Measurements from ENCODE around the gene RFPL1.
"Not testable (repeated sequence)": the region's sequence is repeated elsewhere in the genome, so short reads cannot be mapped to it uniquely, and the experiment has no call there.

RFPL1 gene
- total RNA-seq, result 0 to 0.99 (median 0) reads per million in 17 experiments

DNA sequence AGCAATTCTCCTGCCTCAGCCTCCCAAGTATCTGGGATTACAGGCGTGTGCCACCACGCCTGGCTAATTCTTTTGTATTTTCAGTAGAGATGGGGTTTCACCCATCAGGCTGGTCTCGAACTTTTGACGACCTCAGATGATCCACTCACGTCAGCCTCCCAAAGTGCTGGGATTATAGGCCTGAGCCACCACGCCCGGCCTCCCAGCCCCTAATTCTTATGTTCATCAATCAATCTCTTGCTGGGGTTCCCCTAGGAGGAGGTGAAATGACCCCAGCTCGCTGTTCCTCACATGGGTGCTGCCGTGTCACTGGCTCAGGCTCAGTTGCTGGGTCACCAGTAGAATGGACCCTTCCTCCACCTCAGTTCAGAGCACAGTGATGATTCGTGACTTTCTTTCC lies at the start of gene RFPL1:
Gene RFPL1 (plus strand): TSS at position 301 of the 400 bp plus-strand sequence.
- DNase-seq, result not testable (repeated sequence)

DNA sequence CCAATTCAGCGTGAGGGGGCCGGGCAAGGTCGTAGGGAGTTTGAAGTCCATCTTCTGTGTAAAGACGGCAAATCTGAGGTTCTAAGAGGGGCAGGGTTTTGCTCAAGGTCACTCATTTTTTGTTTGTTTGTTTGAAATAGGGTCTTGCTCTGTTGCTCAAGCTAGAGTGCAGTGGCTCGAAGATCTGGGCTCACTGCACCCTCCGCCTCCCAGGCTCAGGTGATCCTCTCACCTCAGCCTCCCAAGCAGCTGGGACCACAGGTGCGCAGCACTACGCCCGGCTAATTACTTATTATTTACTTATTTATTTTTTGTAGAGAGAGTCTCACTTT lies 49.7 kb upstream of the RFPL1 start:
- no peak for DNase-seq

DNA sequence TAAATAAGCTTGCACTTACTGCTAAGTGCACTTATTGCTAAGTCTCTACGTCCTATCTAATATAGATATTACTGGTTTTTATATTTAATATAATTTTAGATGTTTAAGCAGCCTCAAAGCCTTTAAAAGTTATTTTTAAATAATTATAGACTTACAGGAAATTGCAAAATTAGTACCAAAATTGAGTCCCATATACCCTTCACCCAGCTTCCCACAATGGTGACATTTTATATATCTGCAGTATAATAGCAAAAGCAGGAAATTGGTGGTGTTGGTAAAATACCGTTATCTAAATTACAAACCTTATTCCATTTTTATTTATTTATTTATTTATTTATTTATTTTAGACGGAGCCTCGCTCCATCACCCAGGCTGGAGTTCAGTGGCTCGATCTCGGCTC lies 48.1 kb upstream of the RFPL1 start:
- no peak for DNase-seq

DNA sequence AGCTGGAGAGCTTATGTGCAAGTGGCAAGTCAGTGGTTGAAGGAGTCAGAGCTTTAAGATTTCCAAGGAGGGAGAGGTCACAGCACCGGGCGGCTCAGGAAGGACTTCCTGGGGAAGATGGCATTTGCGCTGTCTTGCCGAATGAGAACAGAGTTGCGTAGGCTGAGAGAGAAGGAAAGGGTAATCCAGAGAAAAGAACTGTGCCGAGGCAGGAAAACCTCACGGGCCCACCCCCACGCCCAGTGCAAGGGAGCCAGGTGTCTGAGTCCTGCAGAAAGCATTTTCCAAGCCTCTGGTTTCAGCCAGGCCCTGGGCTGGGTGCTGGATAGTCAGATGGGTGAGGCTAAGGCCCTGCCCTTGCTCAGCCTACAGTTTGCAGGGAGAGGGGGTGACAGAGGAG lies 46.8 kb upstream of the RFPL1 start:
- DNase-seq, result no peak

DNA sequence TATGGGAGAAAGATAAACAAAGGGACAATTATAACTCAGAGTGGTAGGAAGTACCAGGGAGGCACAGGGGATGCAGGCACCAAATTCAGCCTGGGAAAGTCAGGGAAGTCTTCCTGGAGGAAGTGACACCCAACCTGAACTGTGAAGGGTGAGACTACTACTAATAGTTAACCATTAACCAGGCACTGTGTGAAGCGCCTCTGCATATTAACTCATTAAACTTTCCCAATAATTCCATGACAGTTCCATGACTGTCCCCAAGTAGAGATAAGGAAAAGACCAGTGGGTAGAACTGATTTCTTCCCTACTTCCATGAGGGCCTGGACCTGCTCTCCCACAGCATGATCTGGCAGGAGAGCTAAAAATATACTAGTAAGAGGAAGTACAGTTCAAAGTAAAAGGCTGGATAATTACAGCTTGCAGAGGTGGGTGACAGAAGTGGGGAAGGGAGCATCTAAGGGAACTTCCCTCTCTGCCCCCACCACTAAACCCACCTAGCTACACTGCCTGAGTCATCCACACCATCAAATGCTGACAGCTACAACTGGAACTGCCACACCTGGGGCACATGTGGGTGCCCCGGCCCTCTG lies 45.3 kb upstream of the RFPL1 start:
- peak in 3 of 4 experiments; percentile 43 to 66 (median 52) for DNase-seq

DNA sequence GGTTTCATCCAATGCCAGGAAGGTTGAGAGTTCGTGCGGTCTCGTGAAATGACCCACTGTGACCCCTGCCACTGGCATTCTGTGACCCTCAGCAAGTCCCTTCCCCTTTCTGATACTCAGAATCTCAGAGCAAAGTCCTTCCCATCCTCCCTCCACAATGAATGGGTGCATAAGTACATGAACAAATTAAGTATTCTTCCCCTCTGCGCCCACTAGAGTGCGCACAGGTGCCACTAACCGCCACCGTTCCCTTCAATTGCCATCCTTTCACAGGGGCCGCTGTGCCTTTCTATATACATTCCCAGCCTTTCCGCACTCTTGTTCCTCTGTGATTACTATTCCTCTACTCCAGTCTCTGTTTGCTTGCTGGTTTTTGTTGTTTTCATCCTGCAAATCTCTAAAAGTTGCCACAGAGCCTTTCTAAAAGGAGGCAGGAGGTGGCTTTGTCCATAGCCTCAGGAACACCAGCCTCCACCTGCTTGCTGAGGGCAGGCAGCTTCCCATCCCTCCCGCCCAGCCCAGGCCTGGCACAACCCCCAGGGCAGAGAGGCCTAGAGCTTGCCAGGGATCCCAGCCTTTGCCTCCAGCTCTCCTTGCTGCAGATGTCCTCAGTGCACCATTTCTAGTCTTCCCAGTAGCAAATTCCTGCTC lies 43.3 kb upstream of the RFPL1 start:
- DNase-seq, result peak; percentile 85 to 89 (median 86)

DNA sequence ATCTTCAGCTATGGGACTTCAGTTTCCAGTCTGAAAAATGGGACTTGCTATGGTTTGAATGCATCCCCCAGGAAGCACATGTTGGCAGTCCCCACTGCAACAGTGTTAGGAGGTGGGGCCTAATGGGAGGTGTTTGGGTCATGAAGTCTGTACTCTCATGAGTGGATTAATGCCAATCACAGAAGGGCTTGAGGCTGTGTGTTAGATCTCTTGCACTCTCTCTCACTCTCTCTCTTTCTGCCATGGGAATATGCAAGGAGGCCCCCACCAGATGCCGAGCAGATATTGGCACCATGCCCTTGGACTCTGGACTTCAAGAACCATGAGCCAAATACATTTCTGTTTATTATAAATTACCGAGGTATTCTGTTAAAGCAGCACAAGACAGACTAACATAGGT lies 42.3 kb upstream of the RFPL1 start:
- no peak for DNase-seq

DNA sequence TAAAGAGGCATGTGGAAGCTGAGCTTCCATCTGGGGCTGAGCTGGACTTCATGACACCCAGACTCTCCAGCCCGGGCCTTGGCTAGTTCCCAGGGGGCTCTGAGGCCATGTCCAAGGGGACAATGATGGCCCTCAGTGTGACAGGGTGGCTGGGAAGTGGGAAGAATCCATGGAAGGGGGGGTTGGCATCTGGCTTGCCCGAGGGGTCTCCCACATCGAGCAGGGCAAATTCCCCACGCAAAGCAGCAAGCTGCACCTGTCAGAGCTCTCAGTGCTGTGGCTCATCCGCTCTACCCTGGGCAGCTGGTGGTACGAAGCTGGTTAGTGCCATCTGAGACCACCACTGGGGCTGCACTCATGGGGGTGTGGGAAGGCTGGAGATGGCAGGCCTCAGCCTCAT lies 40.6 kb upstream of the RFPL1 start:
- DNase-seq, result no peak

DNA sequence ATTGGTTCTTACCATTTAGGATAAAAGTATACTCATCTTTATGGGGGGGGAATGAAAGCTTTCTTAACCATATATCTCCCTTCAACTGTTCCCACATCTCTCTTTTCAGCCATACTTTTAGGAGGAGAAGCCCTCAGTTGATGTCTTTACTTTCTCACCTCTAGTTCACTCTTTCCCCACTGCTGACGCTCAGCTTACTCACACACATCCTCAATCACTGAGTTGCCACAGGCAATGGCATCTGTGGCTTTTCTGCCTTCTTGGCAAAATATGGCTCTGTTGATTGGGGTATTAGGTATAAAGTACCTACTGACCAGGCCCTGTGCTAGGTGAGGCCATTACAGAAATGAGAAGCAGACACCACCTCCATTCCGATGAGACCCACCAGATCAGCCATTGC lies 37.8 kb upstream of the RFPL1 start:
- DNase-seq, result no peak

DNA sequence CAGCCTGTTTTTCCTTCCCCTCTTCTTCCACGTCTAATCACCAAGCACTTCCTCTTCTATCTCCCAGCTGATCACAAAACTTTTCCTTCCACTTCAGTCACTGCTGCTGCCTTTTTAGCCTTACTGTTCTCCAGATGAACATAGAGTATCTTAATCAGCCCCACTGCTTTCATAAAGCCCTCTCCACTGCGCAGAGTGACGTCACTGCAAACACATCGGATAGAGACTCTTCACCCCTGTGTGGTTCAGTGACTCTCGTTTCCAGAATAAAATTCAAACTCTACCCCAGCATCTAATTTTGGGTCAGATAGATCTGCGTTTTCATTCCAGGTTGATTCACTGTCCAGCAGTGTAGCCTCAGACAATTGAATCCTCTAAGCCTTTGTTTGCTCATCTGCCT lies 36.8 kb upstream of the RFPL1 start:
- DNase-seq, result not testable (repeated sequence)

DNA sequence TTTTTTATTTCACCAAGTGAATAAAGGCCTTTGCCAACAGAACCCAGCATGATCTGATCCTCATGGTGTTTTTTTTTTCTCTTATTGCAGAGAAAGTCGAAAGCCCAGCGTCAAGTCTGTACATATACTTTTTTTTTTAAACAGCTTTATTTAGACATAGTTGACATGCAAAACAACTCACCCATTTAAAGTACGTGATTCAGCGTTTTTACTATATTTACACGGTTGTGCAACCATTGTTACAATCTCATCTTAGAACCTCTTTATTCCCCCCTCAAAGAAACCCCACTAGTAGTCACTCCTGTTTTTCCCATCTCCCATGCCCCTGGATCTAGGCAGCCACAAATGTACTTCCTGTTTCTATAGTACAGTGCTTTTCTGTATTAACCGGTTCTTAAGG lies 29.4 kb upstream of the RFPL1 start:
- peak in 2 of 4 experiments; percentile 30 to 35 for DNase-seq

DNA sequence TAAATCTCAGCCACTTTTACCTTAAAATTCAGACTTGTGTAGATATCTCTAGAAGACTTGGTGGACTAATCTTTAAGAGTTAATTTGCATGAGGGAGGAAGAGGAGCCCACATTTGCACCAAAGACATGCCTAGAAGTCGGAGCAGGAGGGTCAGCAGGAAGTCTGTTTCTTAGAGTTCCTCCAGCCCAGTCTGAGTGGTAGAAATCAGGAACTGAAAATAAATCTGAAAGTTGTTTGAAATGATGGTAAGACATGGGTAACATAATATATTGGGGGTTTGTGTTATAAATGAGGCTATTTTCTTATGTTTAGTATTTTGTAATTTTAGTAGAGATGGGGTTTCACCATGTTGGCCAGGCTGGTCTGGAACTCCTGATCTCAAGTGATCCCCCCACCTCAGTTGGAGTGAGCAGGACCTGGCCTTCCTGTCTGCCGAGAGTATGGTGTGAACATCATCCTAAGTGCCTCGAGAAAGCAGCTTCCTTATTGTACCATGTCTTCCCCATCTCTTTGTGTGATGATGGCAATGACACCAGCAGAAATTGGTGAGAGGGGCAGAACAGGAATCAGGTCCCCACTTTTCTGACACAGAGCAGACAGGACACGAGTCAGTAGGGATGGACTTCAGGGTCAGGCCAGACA lies 26.7 kb upstream of the RFPL1 start:
- DNase-seq, result peak in 3 of 4 experiments; percentile 39 to 54 (median 41)

DNA sequence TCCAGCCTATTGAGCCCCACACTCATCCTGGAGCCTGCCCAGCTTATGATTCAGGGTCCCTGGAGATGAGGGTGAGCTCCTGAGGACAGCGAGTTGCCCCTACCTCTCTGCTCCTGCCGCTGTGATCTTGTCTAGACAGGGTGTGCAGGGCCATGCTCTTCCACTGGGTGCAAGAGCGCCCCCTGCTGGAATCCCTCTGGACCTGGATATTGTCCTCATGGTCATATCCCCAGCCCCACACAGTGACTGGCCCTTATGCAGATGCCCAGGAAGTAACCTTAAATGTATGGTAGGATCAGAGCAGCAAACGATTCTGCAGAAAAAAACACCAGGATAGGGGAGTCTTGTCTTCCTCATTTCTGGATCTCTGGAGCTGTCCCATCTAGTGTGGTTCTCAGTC lies 25.6 kb upstream of the RFPL1 start:
- DNase-seq, result peak in 3 of 4 experiments; percentile 19 to 42 (median 26)

DNA sequence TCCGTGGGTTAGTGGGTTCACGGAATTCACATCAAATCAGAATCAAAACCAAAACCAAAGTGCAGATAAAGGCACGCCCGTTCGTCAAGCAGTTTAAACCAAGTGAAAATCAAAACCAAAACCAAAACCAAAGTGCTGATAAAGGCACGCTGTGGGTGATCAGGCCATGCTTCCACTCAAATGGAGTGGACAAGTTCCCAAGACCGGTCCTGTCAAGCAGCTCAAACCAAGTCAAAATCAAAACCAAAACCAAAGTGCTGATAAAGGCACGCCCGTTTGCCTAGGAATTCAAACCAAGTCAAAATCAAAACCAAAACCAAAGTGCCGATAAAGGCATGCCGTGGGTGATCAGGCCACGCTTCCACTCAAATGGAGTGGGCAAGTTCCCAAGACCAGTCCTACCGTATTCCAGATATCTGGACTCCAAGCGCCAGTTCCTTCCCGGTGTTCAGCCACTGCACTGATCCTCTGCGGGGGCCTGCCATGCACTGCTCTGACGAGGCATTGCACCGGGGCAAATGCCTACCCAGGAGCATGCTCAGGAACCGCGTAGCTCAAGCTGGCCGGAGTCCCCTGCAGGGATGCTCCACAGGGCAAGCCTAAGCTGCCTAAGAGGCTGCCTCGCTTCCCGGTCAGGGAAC lies 23.3 kb upstream of the RFPL1 start:
- peak; percentile 34 to 57 (median 46) for DNase-seq

DNA sequence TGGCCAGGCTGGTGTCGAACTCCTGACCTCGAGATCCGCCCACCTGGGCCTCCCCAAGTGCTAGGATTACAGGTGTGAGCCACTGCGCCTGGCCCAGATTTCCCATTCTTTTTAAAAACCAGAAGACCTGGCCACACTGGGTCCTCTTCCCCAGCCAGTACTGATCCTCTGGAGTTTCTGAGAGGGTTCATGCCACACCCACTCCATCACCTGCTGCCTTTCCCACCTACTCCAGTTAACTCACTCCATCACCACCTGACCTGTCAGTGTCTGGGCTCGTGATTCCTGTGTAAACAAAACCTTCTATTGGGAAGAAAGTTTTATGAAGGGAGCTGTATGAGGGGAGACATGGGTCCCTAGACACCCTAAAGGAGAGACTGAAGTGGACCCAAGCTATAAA lies 19.7 kb upstream of the RFPL1 start:
- DNase-seq, result not testable (repeated sequence)

DNA sequence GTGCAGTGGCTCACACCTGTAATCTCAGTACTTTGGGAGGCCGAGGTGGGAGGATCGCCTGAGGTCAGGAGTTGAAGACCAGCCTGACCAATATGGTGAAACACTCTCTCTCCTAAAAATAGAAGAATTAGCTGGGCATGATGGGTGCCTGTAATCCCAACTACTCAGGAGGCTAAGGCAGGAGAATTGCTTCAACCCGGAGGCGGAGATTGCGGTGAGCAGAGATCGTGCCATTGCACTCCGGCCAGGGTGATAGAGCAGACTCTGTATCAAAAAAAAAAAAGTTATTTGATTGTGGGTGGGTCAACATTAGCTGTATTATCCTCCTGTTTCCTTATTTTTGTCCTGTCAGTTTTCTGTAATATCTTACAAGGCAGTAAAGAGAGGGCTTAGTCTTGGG lies 11.9 kb upstream of the RFPL1 start:
- no peak for DNase-seq

DNA sequence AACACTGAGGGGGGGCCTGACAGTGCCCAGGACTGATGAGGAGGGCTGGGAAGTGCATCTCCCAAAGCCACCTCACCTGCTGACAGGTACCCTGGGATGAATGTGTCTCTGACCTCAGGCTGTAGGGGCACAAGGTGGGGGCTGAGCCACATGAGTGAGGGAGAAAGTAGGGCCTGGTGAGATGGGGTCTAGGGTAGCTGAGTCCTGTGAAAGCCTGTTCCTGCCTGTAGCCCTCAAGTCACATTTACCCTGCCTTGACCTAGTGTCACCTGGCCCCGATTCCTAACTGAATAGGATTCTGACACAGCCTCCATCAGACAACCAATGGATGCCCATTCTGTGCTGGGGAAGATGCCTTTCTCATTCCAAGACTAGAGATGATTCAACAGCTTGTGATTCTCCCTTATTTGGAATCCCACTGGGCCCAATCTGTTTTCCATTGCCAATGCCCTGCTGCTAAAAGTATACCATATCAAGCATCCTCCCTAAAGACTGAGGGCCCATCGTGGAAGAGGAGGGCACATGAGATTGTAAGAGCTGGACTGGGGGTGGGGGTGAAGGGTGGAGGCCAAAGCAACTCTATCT lies 11.1 kb upstream of the RFPL1 start:
- DNase-seq, result no peak

DNA sequence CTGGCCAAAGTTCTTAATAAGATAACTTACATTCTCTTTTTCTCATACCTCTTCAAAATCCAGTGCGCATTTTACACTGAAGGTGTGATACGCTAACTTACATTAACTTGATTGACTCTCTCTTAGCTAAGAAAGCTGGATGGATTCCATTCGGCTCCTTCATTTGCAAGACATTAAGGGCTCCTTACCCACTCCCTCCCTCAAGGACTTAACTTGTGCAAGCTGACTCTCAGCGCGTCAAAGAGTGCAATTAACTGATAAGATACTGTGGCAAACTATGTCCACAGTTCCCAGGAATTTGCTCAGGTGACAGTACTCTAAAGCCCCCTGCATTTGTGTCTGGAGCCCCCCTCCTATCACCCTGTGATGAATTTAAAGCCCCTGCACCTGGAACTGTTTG lies 6.4 kb upstream of the RFPL1 start:
- DNase-seq, result no peak

DNA sequence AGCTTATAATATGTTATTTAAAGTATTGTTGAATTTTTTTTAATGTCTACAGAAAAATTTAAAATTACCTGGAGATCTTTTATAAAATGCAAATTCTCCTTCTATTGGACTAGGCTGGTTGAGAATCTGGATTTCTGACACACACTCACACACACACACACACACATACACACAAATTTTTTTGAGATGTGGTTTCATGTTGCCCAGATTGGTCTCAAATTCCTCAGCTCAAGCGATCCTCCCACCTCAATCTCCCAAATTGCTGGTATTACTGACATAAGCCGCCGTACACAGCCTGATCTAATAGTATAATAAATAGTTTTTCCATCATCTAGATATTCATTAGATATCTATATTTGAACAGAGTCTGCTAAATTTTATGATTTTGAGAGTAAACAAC lies 4.5 kb upstream of the RFPL1 start:
- no peak for DNase-seq

DNA sequence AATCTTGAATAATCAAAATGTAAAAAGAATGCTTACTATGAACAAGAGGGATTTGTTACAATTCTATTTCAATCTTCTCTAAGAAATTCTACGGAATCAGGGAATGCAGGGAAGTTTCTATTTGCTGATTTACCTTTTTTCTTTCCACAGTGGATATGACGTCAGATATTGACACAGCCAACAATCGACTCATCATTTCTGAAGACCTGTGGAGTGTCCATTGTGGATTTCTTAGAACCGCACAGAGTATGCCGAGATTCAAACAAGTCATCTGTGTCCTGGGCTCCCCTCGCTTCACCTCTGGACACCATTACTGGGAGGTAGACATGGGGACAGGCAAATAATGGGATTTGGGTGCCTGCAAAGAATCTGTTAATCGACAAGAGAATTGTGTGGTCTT lies 4.1 kb upstream of the RFPL1 start:
- no peak for DNase-seq

DNA sequence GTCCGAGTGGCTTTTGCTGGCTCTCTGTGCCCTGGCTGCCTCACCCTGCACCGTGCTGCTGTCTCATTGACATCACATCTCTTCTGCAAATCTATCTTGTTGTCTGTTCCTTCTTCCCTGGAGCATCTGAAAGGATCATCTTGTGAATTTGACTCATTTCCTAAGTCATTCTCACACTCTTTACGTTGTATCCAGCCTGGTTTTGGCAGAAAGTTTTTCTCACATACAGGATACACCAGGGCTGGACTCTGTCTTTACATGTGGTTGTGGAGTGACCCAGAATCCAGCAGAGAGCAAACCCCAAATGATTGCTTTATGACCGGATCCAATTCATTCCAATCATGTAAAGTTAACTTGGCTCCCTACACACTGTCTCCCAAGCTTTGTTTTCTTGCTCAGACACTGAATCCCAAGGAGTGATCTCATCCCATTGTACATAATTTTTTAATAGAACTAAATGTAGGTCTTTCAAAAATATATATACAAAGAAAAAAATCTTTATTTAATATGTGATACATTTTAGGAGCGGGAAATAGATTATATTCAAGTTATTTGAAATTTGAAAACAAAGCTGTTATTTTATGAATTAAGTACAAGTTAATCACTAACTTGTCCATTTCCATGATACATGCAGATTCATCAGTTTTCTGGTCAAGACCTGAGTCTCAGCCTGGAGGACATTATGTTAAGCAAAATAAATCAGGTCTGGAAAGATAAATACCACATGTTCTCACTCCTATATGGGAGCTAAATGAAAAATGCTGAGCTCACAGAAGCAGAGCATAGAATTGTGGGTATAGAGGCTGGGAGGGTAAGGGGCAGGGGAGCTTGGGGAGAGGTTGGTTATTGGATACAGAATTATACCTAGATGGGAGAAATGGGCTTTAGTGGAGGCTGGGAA lies 2.9 kb upstream of the RFPL1 start:
- no peak for DNase-seq

DNA sequence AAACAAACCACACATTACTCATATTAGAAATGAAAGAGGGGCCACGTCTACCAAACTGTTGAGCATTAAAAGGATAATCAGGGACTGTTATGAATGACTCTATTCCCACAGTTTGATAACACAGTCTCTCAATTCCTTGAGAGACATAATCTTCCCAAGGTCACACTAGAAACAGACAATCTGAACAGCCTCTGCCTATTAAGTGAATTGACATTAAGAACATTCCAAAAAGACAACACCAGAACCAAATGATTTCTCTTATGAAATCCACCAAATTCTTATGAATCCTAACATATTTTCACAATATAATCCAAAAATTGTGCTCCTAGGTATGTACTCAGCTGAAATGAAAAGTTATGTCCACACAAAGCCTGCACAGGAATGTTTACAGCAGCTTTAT lies 4.6 kb downstream of the RFPL1 start:
- no peak for DNase-seq
